Rectal smooth muscle tissue (tissue), 1 donor: ENCODE data around the gene RNF17.

Experiments
- H3K27ac ChIP-seq: one replicate; pipeline ENCODE4 v1.7.0; 2013; ENCODE audit warnings: low read depth, low read length, inconsistent platforms
- H3K27me3 ChIP-seq: one replicate; pipeline ENCODE4 v1.7.0; 2013; ENCODE audit warnings: low read length; ENCODE audit not compliant: control insufficient read depth, insufficient read depth
- H3K36me3 ChIP-seq: one replicate; pipeline ENCODE4 v1.7.0; 2013; ENCODE audit warnings: low read length; ENCODE audit not compliant: control insufficient read depth, insufficient read depth
- H3K4me1 ChIP-seq: one replicate; pipeline ENCODE4 v1.7.0; 2013; ENCODE audit warnings: low read length; ENCODE audit not compliant: control insufficient read depth, insufficient read depth
- H3K4me3 ChIP-seq: one replicate; pipeline ENCODE4 v1.7.0; 2013; ENCODE audit warnings: low read length
- H3K9ac ChIP-seq: one replicate; pipeline ENCODE4 v1.7.0; 2013; ENCODE audit warnings: low read length

RNF17 gene

DNA sequence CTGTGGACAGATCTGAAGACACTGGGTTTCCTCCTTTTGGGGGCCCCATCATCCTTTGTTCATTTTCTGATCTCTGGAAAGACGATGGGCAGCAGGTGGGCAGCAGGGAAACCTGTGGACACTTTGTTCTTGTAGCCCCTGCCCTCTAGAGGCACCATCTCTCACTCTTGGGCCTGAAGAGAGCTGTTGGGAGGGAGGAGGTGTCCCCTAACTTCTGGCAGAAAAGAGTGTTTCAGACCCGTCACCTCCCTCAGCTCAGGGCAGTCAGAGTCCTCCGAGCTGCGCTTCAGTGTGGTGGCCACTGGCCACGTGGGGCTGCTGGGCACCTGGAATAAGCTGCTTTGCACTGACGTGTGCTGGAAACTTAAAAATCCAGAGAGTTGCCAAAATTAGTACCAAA, 26.9 kb upstream of the RNF17 start:
- H3K4me1 ChIP-seq: no peaks in the 10 kb centered on the region
- H3K27me3 ChIP-seq: no peaks in the 10 kb centered on the region
- no peak overlapping the region for H3K27ac ChIP-seq

DNA sequence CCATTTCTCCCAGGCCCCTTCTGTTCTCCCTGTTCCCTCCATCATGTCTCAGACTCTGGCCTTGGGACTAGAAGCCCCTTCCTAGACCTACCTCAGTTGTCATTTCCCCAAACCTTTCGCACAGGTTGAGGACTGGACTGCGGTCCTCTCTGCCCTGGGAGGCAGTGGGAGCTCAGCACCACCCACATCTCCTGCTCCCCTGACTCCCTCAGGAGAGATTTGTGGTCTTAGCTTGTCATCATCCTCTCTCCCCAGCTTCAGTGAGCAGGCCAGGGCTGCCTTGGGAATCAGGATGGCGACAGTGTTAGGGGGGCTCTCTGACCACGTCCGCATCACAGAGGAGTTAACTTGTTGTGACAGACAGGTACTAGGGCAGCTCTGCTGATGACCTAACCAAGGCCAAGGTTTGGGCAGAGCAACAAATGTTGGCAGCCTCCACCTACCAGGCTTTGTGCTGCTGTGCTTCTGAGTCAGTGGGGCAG, 25.6 kb upstream of the RNF17 start:
- no peaks in the 10 kb centered on the region for H3K27me3 ChIP-seq

More for the DNA sequence above, 26.9 kb upstream of the RNF17 start:
- Histone ChIP-seq H3K36me3 (no peaks in the 10 kb centered on the region), H3K4me3 (no peak overlapping the region), H3K9ac (no peak overlapping the region)

DNA sequence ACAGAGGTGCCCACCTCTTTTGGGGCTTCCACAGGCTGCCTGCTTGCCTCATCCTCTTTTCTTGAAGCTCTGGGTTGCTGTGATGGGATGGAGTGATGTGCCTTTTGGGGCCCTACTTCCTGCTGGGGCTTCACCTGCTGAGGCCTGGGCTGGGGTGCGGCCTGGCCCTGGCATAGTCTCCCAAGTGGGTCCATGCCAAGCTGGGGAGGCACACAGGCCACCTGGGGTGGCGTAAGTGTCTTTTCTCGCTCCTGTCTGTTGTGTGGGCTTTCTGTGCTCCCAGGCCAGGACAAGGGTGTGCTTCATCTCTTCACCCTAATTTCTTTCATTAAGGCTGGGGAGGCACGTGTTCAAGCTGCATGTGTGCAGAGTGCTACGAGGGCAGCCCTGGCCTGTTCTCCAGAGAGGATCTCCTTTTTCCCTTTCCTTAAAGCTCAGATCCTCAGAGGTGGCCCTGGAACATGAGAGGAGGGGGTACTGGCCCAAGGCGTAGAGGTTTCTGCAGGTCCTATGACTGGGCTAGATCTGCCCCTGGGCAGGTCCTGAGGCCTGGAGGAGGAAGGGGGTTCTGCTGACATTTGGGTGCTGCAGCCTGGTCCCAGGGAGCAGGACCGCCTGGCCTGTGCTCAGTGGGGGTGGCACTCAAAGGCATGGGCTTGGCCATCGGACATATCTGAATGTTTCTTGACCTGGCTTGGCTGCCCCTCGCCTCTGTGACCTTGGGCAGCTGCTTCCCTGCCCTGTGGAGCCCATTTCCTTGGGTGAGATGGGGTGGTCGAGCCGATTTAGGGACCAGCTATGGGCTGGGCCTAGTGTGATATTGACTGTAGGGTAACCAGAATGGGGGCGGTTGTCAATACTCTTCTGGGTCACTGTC, 23.7 kb upstream of the RNF17 start:
- H3K4me1 ChIP-seq: no peaks in the 10 kb centered on the region
- no peak overlapping the region for H3K4me3 ChIP-seq
- no peaks in the 10 kb centered on the region for H3K27me3 ChIP-seq

More for the DNA sequence above, 25.6 kb upstream of the RNF17 start:
- Histone ChIP-seq H3K9ac (no peak overlapping the region), H3K4me3 (no peak overlapping the region), H3K36me3 (no peaks in the 10 kb centered on the region), H3K27ac (no peak overlapping the region), H3K4me1 (no peaks in the 10 kb centered on the region)

DNA sequence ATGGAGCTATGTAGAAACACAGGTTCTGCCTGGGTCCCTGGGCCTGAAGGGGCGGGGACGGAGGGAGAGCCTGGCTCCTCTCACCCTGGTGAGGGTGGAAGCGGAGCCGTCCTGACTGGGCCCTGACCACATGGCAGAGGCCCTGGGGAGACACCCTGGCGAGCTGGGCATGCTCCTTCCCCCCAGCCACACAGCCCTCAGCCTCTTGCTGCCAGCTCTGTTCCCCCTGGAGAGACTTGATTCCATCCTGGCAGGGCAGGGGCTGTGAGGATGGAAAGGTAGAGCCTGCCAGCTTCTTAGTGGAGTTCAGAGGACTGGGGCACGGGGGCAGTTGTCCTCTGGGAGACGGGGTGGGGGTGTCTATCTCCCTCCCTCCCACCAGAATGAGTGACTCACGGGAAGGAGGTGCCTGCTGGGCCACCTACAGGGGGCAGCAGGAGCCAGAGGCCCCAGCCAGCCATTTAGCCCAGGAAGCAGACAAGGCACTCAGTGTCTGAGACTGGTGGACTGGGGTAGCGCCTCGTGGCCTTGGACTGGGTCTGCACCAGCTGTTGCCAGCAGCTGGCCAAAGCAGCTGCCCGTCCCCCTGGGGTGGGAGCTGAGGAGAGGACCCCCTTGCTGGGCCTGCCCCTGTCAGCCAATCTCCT, 22.8 kb upstream of the RNF17 start:
- no peaks in the 10 kb centered on the region for H3K4me1 ChIP-seq
- H3K9ac ChIP-seq: no peak overlapping the region
- H3K27me3 ChIP-seq: no peaks in the 10 kb centered on the region
- no peak overlapping the region for H3K27ac ChIP-seq
- H3K4me3 ChIP-seq: no peak overlapping the region
- H3K36me3 ChIP-seq: no peaks in the 10 kb centered on the region

More for the DNA sequence above, 23.7 kb upstream of the RNF17 start:
- H3K9ac ChIP-seq: no peak overlapping the region
- H3K36me3 ChIP-seq: no peaks in the 10 kb centered on the region
- H3K27ac ChIP-seq: no peak overlapping the region

DNA sequence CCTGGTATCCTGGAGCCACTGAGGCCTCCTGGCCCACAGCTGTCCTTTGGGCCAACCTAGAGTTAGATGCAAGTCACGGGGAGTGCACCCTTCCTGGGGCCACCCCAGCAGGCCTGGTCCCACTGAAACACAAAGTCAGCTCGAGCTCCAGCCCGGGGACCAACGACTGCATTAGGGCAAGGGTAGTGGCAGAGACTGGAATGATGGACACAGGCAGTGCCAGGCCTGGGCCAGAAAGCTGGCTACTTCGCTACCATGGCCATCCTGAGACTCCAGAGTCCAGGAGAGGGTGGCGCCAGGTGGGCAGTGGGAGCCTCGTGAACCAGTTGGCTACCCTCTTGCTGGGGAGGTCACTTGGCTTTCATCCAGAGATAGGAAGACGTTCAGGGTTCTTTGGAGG, 22.2 kb upstream of the RNF17 start:
- Histone ChIP-seq H3K4me1 (no peaks in the 10 kb centered on the region), H3K4me3 (no peak overlapping the region), H3K27me3 (no peaks in the 10 kb centered on the region), H3K9ac (no peak overlapping the region), H3K27ac (no peak overlapping the region), H3K36me3 (no peaks in the 10 kb centered on the region)

DNA sequence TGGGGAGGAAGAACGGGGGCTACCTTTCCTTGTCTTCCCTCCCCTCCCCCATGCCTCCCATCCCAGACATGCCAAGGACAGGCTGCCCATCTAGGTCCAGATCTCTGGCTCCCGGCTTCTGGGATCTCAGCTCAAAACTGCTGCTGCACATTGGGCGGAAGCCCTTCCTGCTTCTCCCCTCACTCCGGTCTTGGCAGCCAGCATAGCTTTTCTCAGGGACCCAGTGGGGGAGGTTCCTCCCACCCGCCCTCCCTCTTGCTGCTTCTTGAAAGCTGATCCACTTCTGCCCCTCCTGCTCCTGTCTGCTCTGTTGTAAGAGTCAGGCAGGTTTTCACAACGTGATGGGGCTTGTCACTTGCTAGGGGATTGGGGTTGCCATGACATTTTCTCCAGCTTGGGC, 21.7 kb upstream of the RNF17 start:
- Histone ChIP-seq H3K36me3 (no peaks in the 10 kb centered on the region), H3K9ac (no peak overlapping the region), H3K4me3 (no peak overlapping the region), H3K4me1 (no peaks in the 10 kb centered on the region), H3K27me3 (peaks cover 5% of the 10 kb centered on the region), H3K27ac (no peak overlapping the region)

DNA sequence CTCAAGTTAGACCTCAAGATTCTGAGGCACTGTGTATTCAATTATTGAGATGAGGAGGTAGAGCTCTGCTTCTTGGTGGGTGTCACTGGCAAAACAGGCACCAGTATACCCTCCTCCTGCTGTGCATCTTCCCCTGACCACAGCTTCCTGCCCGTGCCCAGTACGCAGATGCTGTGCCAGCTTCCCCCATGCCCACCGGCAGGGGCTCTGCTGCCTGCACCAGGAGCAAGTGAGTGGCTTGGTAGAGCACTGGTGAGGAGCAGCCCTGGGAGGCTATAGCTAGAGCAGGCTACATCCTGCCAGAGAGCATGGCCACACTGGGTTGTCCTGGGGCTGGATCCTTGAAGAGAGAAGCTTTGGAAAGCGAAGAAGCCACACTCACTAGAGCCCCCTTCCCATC, 21.0 kb upstream of the RNF17 start:
- no peaks in the 10 kb centered on the region for H3K4me1 ChIP-seq
- H3K4me3 ChIP-seq: no peak overlapping the region
- H3K27ac ChIP-seq: no peak overlapping the region
- no peaks in the 10 kb centered on the region for H3K36me3 ChIP-seq
- H3K27me3 ChIP-seq: peaks cover 9% of the 10 kb centered on the region
- no peak overlapping the region for H3K9ac ChIP-seq

DNA sequence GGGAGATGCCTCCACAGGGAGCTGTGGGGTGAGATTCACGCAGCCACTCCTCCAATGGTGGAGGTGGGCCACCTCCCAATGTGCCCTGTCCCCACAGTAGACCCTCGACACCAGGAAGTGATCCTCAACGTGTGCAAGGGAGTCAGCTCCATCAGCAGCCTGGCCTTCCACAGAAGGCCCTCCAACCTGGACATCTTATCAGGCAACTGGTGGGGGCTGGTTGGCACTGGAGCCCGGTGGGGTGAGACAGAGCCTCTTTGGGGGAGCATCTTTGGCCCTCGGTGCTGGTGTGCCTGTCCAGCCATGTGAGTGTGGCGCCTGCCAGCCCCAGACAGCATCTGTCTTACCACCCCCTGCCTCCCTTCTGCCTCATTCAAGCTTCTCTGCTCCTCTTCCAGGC, 19.7 kb upstream of the RNF17 start:
- Histone ChIP-seq H3K27me3 (peaks cover 9% of the 10 kb centered on the region), H3K4me3 (no peak overlapping the region), H3K9ac (no peak overlapping the region), H3K27ac (no peak overlapping the region), H3K36me3 (no peaks in the 10 kb centered on the region), H3K4me1 (no peaks in the 10 kb centered on the region)

DNA sequence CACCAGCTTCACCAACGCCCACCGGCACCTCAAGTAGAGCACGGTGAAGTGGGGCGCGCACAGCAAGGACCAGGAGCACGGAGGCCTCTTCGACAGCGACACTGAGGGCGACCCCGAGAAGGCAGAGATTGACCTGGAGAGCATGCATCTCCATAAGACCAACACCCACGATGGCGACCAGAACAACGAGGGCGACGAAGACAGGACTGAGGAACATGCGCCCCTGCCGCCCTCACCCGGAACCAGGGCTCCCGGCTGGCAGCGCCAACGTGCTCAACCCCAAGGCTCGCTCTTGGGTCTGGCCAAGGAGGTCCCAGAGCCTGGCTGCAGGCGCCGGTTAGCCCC, 18.5 kb upstream of the RNF17 start:
- no peaks in the 10 kb centered on the region for H3K36me3 ChIP-seq
- no peak overlapping the region for H3K4me3 ChIP-seq
- peaks cover 9% of the 10 kb centered on the region for H3K27me3 ChIP-seq
- H3K9ac ChIP-seq: no peak overlapping the region
- no peaks in the 10 kb centered on the region for H3K4me1 ChIP-seq
- no peak overlapping the region for H3K27ac ChIP-seq

DNA sequence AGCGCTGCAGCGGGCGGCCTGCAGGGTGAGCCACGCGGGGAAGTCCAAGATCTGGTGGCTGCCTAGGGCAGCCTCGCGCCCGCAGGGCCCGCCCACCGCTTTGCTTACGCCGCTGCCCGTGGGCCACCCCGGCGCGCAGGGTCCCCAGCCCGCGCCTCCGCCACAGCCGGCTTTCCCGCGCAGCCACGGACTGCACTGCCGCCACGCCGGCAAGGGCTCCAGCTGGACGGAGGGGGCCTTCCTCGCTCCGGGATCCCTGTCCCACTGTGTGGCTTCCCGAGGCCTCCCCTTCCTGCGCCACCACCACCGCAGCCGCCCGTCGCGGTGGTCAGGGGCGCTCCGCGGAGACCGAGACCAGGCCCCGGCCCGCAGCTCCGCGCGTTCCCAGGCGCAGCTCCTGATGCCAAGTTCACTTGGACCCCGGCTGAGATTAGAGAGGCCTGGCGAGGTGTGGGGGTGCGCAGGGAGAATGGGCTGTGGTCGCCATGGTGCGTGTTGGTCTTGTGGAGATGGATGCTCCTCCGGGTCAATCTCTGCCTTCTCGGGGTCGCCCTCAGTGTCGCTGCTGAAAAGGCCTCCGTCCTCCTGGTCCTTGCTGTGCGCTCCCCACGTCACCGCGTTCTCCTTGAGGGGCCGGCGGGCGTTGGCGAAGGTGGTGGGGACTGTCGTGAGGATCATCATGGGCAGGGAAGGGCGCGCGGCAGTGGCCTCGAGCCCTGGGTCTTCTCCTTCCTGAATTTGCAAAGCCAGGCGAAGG, 17.9 kb upstream of the RNF17 start:
- Histone ChIP-seq H3K27ac (no peak overlapping the region), H3K4me3 (no peak overlapping the region), H3K9ac (no peak overlapping the region), H3K4me1 (no peaks in the 10 kb centered on the region), H3K36me3 (no peaks in the 10 kb centered on the region), H3K27me3 (peaks cover 9% of the 10 kb centered on the region)

DNA sequence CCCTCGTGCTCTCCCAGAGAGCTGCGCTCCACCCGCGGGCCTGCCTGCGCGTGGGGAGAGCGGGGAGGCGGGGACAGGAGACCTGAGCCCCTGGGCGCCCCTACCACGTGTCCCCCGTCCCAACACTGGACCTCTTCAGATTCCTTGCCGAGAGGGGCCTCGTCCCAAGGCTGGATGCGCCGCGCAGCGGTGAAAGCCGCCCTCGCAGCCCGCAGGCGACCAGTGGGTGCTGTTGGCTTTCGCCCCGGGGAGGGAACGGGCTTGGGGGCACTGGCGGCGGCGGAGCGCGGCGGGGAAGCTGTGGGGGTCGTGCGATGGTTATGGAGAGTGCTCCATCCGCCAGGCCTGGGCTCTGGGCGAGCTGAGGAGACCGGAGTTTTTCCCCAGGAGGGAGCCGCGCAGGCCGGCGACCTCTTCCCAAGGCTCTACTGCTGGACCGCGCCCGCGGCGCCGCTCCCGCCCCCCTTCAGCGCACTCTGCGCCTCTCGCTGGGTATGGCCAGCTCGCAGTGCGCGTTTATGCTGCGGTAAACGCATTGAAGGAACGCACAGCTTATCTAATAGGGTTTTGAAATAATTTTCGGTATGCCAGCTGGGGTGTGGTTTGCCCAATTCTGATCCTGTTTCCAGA, 17.2 kb upstream of the RNF17 start:
- Histone ChIP-seq H3K9ac (no peak overlapping the region), H3K27me3 (peaks cover 9% of the 10 kb centered on the region), H3K4me3 (no peak overlapping the region), H3K36me3 (no peaks in the 10 kb centered on the region), H3K4me1 (no peaks in the 10 kb centered on the region), H3K27ac (no peak overlapping the region)
